Measurements from ENCODE around the gene ASRGL1.
"Not testable (repeated sequence)": the region's sequence is repeated elsewhere in the genome, so short reads cannot be mapped to it uniquely, and the experiment has no call there.

ASRGL1 gene

GRCh38 chr11:62337303-62338181 lies at the start of gene ASRGL1:
TSS of gene ASRGL1 (plus strand) at chr11:62337448. CDS start at chr11:62337978, 530 bp downstream.
- peak; percentile 80 for DNase-seq

DNA sequence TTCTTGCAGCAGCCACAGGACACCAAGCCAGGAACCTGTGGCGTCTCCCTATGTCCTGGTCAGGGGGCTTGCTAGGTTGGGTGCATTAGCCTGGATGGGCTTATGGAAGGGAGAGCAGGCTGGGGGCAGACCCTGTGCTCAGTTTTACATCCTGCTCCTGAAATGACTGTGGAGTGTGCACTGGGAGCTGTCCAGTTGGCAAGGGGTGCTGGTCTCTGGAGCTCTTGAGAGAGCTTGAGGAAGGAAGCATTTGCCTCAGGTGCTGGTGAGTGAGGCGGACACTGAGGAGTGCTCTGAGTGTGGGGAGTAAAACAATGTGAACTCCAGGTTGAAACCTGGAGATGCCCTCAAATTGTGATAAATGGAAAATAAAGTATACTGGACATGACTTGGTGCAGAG lies 41.7 kb upstream of the ASRGL1 start:
- DNase-seq: no peak

GRCh38 chr11:62298975-62299374 lies 38.3 kb upstream of the ASRGL1 start, which contains the start of gene SCGB1D4:
TSS of gene SCGB1D4 (minus strand) at chr11:62299075. CDS start at chr11:62299010, 65 bp downstream.
- DNase-seq: no peak

GRCh38 chr11:62306227-62306626 lies 31.0 kb upstream of the ASRGL1 start:
- DNase-seq: no peak

DNA sequence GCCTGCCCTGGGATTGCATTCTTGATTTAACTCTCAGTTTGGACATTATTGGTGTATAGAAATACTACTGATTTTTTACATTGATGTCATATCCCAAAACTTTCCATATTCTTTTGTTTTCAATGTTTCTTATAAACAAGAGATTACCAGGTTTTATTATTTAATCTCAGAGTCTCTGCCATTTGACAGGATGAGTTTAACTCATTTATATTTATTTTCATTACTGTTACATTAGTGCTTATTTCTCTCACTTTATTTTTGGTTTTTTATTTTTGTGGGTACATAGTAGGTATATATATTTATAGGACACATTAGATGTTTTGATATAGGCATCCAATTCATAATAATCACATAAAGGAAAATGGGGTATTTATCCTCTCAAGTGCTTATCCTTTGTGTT lies 29.3 kb upstream of the ASRGL1 start:
- DNase-seq: no peak

DNA sequence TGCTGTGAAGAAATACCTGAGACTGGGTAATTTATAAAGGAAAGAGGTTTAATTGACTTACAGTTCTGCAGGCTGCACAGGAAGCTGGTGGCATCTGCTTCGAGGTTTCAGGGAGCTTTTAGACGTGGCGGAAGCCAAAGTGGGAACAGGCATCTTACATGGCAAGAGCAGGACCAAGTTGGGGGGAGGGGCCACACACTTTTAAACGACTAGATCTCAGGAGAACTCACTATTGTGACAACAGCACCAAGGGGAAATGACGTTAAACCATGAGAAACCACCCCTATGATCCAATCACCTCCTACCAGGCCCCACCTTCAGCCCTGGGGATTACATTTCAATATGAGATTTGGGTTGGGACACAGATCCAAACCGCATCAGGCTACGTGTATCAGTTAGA lies 27.3 kb upstream of the ASRGL1 start:
- no peak for DNase-seq

GRCh38 chr11:62315431-62315830 lies 21.8 kb upstream of the ASRGL1 start:
- DNase-seq: no peak

DNA sequence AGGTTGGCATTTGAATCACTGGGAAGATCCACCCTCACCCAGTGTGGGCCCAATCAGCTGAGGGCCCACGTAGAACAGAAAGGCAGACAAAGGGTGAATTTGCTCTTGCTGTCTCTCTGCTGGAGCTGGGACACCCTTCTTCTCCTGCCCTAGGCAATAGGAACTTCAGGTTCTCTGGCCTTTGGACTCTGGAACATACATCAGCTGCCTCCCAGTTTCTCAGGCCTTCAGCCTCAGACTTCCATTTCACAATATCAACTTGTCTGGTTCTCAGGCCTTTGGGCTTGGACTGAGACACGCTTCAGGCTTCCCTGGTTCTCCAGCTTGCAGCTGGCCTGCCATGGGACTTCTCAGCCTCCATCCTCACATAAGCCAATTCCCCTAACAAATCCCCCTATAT lies 14.7 kb upstream of the ASRGL1 start:
- no peak for DNase-seq

DNA sequence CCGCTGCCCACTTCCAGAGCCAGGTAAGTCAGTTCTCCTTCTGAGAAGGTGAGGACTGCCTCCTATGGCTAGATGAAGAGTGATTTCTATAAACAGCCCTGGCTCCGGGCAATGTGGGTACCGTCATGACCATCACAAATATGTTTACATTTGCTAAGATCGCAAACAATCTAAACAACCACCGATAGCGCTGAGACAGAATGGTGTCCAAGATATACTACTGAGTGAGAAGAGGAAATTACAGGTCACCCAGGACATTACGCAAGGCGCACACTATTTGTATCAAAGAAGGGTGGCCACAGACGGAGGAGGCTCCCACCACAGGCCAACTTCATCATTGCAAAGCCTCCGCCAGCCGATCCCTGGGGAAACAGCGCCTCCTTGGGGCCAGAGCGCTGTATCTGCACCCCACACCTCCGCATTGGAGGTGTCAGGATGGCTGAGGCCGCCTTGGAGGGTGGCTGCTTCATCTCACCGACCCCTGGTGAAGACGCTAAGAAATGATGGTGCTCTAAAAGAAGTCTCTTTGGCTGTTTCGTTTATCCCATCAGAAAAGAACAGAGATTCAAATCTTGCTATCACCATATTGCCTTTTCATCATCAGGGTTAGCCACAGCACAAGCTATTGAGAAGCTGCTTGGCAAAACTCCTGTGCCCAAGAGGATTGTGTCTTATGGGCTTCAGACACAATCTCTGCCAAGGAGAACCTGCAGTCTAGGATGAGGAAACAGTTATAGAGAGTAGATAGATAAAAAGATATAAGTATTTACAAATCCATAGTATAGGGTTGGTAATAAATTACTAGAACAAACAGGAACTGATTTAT lies 12.3 kb upstream of the ASRGL1 start:
- peak; percentile 44 for DNase-seq

DNA sequence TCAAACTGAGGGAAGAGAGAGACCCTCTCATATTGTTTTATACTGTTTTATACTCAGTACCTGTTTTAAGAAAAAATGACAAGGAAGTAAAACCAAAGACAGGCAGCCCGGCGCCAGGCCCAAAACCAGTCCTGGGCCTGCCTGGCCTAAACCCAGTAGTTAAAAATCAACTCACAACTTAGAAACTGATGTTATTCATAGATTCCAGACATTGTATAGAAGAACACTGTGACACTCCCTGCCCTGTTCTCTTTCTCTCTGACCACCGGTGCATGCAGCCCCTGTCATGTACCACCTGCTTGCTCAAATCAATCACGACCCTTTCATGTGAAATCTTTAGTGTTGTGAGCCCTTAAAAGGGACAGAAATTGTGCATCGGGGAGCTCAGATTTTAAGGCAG lies 11.5 kb upstream of the ASRGL1 start:
- DNase-seq: not testable (repeated sequence)

- not testable (repeated sequence) for DNase-seq
These were observed 10.5 kb upstream of the ASRGL1 start for GRCh38 chr11:62326719-62327118.

DNA sequence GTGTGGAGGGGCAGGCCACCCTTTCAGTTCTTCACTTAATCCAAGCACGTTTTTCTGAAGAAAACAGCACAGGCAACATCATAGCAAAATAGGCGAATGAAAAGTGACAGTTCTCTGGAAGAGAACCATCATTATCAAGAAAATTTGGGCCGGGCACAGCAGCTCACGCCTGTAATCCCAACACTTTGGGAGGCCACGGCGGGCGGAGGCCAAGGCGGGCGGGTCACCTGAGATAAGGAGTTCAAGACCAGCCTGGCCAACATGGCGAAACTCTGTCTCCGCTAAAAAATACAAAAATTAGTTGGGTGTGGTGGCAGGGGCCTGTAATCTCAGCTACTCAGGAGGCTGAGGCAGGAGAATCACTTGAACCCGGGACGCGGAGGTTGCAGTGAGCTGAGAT lies 9.7 kb upstream of the ASRGL1 start:
- DNase-seq: not testable (repeated sequence)

DNA sequence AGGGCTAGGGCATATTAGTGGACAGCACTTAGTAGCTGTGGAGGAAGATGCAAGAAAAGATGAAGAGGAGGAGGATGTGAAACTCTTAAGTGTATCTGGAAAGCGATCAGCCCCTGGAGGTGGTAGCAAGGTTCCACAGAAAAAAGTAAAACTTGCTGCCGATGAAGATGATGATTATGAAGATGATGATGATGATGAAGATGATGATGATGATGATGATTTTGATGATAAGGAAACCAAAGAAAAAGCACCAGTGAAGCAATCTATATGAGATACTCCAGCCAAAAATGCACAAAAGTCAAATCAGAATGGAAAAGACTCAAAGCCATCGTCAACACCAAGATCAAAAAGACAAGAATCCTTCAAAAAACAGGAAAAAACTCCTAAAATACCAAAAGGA lies 6.0 kb upstream of the ASRGL1 start:
- DNase-seq: not testable (repeated sequence)

DNA sequence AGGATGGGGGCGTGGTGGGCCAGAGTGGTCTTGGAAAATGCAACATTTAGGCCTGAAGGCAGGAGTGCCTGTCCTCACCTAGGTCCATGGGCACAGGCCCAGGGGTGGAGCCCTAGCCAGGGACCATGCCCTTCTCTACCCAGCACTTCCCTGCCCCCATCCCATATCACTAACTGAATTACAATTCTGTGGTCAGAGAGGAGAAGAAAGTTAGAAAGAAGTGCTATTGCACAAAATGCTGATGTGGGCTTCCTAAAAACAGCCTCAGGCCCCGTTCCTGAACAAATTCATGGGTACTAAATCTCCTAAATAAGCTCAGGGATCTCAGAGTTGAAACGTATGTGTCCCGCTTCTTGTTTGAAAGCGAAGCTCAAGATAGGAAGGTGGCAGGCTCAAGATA lies 3.5 kb upstream of the ASRGL1 start:
- no peak for DNase-seq

- not testable (repeated sequence) for DNase-seq
These were observed 322 bp upstream of the ASRGL1 start for GRCh38 chr11:62336949-62337302.

DNA sequence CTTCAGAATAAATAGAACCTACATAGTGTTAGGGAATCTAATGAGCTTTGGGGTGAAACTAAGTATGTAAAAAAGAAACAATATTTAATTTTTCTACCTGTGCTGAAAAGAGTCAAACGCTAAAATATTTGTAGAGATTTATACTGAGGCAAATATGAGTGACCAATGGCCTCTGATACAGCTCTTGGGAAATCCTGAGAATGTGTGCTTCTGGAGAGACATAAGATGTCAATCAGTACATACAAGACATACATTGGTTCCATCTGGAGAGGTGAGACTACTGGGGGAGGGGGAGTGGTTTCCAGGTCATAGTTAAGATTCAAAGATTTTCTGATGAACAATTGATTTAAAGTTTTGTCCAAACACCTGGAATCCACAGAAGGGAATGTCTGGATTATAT lies 970 bp downstream of the ASRGL1 start:
- DNase-seq: no peak

GRCh38 chr11:62340269-62340901 lies 3.1 kb downstream of the ASRGL1 start:
- DNase-seq: peak; percentile 56

GRCh38 chr11:62341588-62341987 lies 4.3 kb downstream of the ASRGL1 start:
- DNase-seq: no peak

- not testable (repeated sequence) for DNase-seq
These were observed 6.5 kb downstream of the ASRGL1 start for GRCh38 chr11:62343646-62344190.

GRCh38 chr11:62344210-62344609 lies 7.0 kb downstream of the ASRGL1 start:
- DNase-seq: no peak

DNA sequence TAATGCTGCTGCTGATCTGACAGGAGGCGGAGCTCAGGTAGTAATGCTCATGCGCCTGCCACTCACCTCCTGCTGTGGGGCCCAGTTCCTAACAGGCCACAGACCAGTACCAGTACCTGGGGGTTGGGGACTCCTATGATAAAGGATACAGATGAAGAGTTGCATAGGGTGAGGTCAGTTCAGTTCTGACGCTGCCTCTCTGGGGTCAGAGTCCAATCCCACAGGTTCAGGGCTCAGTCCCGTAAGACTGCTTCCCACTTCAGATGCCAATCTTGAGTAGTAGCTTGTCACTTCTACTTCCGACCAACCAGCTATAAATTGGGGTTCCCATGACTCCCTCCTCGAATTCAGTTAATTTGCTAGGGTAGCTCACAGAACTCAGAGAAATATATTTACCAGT lies 8.6 kb downstream of the ASRGL1 start:
- no peak for DNase-seq

DNA sequence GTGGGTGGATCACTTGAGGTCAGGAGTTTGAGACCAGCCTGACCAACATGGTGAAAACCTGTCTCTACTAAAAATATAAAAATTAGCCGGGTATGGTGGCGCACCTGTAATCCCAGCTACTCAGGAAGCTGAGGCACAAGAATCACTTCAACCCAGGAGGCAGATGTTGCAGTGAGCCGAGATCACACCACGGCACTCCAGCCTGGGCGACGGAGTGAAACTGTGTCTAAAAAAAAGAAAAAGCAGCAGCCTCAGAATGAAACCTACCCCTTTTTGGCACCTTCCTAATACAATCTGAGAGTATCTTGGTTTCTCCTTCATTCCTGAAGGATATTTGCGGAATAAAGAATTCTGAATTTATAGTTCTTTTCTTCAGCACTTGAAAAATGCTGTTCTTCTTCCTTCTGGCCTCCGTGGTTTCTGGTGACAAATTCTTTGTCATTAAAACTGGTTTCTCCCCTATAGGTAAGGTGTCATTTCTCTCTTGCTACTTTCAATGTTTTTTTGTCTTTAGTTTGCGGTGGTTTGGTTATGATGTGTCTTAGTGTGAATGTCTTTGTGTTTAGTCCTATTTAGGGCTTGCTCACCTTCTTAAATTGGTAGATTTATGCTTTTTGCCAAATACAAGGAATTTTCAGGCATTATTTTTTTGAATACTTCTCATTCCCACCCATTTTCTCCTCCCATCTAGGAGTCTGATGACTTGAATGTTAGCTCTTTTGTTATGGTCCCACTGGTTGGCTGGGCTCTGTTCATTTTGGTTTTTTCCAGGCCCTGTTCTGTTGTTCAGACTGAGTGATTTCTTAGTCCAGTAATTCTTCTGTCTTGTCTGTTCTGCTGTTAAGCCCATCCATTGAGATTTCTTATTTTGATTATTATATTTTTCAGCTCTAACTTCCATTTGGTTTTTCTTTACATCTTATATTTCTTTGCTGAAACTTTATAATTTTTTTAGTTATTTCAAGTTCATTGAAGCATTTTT lies 15.4 kb downstream of the ASRGL1 start:
- no peak for DNase-seq
